CD4-positive, alpha-beta T cell treated with Interleukin-15 for 1 hour (primary cell): ENCODE measurements around the gene ZNF70.

Experiments
- DNase-seq: peaks from one replicate; pipeline ENCODE4 v3.0.0-alpha.2; 2020

The ZNF70 gene

GRCh38 chr22:23778577-23778900 is 27.6 kb upstream of the ZNF70 start:
- DNase-seq: no peak

DNA sequence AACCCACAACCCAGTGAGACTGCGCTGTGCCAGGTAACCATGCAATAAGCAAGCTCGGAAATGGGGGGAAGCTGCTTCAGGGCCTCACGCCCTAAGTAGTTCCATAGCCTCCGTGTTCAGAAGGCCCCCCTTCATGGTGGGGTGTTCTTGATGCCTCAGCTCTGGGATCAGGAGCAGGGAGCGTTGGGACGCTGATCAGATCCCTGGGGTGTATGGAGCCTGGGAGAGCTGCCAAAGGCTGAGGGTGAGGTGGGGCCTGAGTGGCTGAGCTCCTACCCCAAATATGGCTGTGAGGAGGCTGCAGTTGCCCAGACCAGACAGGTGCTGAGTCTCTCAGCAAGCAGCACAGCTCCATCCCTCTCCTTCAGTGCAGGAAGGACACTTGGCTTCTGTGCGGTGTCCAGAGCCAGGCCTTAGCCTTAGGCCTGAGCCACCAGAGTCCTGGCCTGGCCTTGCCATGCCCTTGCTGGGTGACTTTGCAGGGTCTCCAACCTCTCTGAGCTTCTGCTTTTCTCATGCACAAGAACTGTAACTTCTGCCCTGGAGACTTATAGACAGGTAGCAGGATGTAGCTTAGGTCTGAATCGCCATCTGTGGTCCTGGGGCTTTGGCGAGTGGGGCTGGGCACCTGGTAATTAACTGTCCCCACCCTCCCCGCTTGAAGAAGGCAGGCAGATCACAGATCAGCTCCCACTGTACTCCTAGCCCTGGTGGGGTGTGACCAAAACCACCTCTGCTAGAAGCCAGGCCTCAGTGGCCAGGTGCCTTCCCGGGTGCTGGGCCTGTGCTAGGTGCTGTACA is 27.1 kb upstream of the ZNF70 start:
- no peak for DNase-seq

GRCh38 chr22:23775779-23776375 is 25.0 kb upstream of the ZNF70 start:
- no peak for DNase-seq

DNA sequence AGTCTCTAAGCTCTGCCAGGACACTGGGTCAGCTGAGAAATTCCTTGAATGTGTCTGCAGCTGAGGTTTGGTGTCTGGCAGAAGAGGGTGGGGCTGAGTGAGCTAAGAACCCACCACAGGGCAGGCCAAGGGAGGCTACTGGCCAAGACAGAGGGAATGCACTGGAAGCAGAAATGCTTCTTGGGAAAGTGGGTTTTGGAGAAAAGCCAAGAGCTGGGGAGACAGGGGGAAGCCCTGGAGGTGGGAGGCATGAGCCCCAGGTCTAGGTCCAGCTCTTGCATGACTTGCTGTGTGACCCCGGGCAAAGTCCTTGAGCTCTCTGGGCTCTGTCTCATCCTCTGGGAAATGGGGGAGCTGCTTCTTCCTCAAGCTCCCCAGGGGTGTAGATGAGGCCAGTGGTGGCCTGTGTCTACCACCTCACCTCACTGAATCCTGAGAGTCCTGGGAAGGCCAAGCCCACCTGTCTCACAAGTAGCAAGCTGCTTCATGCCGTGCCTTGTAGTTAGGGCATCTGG is 24.1 kb upstream of the ZNF70 start:
- no peak for DNase-seq

DNA sequence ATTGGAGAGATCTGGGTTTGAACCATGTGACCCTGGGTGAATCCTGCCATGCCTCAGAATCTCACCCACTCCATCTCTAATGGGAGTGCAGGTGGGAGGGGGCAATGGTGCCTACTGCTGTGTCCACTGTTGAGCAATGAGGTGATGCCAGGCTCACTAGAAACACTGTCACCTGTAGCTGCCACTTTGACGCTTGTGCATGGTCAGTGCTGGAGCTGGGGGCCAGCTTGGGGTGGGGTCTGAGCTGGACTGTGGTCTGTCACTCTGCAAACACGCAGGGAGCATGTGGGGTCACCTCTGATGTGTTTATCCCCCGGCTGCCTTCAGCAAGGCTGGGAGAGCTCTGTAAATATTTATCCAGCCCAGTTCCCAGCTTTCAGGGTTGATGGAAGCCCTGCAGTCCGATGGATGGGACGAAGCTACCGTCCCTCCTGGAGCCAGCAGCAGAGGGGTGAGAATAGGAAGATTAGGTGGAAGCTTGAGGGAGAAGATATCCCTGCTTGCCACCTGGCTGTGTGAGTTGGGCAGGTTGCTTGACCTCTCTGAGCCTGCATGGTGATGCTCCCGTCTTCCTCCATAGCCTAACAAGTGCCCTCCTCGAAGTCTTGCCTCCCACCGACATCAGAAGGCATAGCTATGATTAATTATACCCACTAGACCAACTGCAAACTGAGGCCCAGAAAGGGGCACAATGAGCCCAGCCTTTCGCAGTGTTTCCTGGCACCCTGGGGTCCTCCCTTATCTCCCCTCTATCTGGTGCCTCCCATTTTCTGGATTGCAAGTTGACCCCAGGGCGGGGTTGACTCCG is 23.4 kb upstream of the ZNF70 start:
- DNase-seq: no peak

GRCh38 chr22:23773483-23774113 is 22.7 kb upstream of the ZNF70 start:
- DNase-seq: no peak

DNA sequence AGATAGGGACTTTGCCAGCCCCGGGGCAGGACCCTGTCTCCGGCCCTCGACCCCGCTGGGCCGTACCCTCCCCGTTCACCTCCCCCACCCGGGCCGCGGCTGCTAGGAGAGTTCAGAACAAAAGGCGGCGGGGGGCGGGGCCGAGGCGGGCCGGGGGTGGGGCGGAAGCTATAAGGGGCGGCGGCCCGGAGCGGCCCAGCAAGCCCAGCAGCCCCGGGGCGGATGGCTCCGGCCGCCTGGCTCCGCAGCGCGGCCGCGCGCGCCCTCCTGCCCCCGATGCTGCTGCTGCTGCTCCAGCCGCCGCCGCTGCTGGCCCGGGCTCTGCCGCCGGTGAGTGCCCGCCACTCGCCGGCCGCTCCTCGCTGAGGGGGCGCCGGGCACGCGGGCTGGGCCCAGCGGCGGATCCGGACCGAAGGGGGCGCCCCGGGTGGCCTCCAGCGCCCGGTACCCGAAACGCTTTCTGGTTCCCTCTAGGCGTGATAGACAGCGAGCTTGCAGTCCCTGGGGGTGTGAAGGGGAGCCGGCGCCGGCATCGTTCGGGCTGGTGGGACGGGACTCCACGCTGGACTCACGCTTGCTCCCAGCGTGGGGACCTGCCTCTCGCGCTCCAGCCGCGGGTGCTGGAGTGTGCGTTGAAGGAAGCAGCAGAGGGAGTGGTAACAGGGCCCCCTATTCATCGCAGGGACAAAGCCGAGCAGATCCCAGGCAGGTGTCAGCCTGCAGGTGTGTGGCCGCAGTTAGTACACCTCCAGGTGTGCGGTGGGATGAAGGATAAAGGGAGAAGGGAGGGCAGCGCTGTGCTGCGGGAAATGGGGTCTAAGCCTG is 21.9 kb upstream of the ZNF70 start, which contains the start of gene MMP11:
MMP11 (plus strand) TSS at position 201 of the 825 bp plus-strand sequence; CDS start at position 223, 22 bp downstream.
- peak; percentile 47 for DNase-seq

- DNase-seq: no peak
These were observed 21.4 kb upstream of the ZNF70 start for GRCh38 chr22:23772315-23772648.

DNA sequence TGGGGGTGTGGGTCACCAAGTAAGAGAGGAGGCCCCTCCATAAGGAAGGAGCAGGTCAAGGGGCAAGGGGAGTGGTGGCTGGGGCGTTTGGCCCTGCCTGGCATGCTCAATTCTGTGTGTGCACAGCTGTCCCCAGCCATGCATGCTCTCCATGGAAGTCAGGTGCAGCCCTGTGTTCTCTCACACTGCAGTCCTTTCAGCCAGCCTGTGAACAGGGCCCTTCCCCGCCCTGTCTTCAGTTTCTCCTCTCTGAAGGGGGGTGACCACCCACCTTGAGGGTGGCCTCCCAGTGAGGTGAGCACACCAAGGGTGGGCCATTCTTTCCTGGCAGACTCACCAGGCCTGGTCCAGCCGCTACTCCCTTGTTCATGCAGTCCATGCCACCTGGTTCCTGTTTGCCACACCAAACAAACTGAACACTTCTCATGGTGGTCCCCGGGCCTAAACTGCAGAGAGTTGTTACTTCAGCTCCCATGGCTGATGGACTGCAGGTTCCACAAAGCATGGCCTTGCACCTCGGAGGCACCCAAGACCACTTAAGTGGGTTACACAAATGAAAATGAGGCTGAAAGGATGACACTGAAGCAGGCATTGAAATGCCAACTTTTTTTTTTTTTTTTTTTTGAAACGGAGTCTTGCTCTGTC is 18.5 kb upstream of the ZNF70 start:
- DNase-seq: no peak

GRCh38 chr22:23767673-23768548 is 17.0 kb upstream of the ZNF70 start, which contains the start of gene CHCHD10:
Gene CHCHD10 (minus strand): TSS chr22:23767972. CDS start chr22:23767874, 98 bp downstream.
- DNase-seq: peak; percentile 75

DNA sequence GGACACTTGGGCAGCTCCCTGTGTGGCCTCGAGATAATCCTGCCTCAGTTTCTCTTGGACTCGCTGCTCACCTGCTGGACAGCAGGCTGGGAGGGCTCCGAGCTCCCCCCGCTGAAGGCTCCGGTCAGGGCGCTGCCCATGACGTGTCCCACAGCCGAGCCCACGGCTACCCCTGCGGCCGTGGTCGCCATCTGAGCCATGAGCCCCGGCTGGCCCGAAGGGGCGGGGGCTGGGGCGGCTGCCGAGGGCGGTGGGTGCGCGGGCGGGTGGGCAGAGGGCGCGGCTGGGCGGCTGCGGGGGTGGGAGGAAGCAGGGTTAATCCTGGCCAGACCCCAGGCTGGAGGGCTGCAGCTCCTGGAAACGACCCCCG is 16.4 kb upstream of the ZNF70 start:
- DNase-seq: no peak

DNA sequence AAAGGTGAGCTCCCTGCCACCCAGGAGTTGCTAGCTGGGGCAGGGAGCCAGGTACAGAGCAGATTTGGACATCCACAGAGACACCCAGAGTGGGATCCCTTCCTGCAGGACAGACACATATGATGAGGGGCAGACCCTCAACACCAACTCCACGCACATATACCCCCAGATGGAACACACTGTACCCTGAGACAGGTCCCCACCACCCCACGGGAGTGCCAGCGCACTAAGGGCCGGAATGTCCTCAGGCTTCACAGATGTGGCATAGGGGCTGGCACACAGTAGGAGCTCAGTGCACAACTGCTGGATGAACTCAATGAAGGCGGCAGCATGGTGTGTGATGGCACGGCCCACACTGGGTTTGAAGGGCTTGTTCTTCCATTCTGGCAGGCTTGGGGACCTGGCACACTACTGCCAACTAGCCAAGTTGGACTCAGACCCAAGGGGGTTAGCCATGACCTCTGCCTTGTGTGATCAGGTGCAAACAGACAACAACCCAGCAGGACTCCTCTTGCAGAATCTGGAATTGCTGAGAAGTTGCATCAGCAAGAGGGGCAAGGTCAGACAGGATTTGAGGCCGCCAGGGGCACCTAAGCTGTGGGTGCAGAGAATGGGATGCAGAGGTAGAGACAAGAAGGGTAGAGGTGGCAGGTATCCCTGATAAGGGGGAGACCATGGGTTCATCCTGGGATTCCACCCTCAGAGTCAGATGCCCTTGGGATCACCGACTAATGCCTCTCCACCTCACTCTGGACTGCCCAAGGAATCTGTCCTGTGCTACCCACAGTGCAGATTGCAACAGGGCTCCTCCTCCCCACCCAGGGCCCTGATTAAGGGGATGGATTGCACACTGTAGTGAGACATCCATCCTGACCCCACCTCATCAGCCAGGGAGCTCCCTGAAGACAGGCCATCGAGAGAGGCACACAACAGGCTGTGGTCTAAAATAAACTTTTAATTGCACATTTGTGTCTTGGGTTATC is 14.3 kb upstream of the ZNF70 start:
- DNase-seq: no peak

GRCh38 chr22:23763954-23764353 is 13.0 kb upstream of the ZNF70 start:
- no peak for DNase-seq

DNA sequence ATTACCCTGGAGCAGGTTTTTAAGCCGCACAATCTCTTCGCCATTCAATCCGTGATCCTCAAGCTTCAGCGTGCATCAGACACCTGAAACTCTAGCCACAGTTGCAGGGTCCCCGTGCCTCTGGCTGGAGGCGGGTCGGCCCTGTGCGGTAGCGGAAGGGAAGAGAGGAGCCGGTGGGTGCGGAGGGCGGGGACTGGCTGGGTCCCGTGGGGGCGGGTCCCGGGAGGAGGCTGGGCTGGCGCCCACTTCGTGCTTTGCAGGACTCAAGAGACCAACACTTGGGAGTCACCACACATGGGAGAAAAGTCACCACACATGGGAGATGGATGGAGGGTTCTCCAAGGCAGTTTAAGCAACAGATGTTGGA is 12.7 kb upstream of the ZNF70 start:
- peak; percentile 33 for DNase-seq

DNA sequence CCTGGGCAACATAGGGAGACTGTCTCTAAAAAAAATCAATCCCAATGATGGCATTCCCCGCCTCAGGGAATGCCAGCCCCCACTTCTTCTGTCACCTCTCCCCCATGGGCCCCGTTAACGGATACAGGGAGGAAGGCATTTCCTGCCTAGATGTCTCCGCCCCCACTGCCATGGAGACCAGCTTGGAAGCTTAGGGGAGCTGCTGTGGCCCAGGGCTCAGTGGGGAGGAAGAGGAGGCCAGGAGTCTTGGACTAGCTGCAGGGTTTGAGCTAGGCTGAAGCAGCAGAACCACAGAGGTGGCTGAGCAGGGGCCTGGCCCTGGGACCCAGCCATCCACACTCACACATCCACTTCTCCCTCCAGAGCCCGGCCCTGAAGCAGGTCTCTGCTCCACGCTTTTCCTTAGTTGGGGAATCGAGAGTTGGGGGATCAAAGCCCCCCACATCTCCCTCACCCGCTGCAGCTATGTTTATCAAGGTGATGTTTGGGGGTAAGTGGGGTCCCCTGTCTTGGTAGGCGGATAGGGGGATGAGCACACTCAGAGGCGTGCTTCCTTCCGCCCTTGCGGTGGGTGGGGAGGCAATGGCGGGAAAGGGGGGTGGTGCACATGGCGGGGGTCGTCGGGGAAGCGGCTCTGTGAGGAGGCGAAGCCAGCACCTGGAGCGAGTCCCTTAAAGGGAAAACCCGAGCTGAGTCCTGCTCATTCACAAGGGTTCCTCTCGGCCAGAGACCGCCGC is 12.1 kb upstream of the ZNF70 start, which contains the start of gene C22orf15:
C22orf15 (plus strand) TSS at position 149 of the 737 bp plus-strand sequence; CDS start at position 466, 317 bp downstream.
- DNase-seq: no peak

GRCh38 chr22:23760056-23760455 is 9.1 kb upstream of the ZNF70 start:
- DNase-seq: no peak

DNA sequence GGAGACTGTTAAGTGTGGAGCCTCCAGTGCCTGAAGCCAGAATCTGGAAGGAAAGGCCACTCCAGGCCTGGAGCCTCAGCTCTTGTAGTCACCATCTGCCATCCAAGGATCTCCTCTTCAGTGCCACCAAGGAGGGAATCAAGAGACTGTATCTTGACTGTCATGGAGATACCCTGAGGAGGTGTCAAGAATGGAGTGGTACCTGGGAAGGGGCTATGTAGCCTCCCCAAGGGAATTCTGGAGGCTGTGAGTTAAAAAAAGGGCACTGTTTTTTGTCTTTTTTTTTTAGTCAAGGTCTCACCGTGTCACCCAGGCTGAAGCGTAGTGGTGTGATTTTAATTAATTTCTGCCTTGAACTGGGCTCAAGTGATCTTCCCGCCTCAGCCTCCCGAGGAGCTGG is 8.7 kb upstream of the ZNF70 start:
- no peak for DNase-seq

DNA sequence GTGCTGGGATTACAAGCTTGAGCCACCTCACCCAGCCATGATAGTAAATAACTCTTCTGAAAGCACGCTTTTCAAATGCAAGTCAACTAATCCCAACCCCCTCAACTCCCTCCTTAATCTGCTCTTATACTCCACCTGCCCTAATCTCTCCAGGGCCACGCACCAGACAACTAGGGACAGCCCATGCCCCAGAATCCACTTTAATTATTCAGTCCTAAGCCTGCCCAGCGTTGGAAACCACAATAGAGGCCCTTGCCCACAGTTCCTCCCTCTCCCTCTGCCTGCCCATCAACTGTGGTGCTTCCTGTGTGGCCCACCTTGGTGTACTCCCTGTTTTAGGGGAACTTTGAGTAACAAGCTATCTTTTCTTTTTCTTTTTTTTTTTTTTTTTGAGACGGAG is 6.0 kb upstream of the ZNF70 start:
- DNase-seq: no peak

- no peak for DNase-seq
These were observed 4.8 kb upstream of the ZNF70 start for GRCh38 chr22:23755711-23756110.
